Hepatic stellate cell (primary cell): Measurements from ENCODE around the gene STARD4.

Source experiments
- DNase-seq: peaks from one replicate; pipeline ENCODE4 v3.0.0; 2011; ENCODE audit warnings: low spot score

STARD4 gene

GRCh38 chr5:111512375-111513130 lies at the start of gene STARD4:
Gene STARD4 (minus strand): TSS chr5:111512535. CDS start chr5:111507433, 5,102 bp downstream.
- DNase-seq: peak; percentile 91

GRCh38 chr5:111559680-111560079 lies 47.3 kb upstream of the STARD4 start:
- DNase-seq: no peak

GRCh38 chr5:111557686-111558085 lies 45.4 kb upstream of the STARD4 start:
- no peak for DNase-seq

GRCh38 chr5:111557111-111557510 lies 44.8 kb upstream of the STARD4 start:
- no peak for DNase-seq

GRCh38 chr5:111556501-111556900 lies 44.2 kb upstream of the STARD4 start:
- DNase-seq: no peak

- no peak for DNase-seq
Measured at GRCh38 chr5:111555760-111556159, 43.4 kb upstream of the STARD4 start.

- no peak for DNase-seq
Measured at GRCh38 chr5:111553868-111554267, 41.5 kb upstream of the STARD4 start.

GRCh38 chr5:111552896-111553295 lies 40.6 kb upstream of the STARD4 start:
- no peak for DNase-seq

- no peak for DNase-seq
Measured at GRCh38 chr5:111552492-111552891, 40.2 kb upstream of the STARD4 start.

GRCh38 chr5:111551569-111552275 lies 39.4 kb upstream of the STARD4 start:
- DNase-seq: no peak

- no peak for DNase-seq
Measured at GRCh38 chr5:111551161-111551560, 38.8 kb upstream of the STARD4 start.

- peak; percentile 59 for DNase-seq
Measured at GRCh38 chr5:111550282-111551020, 38.1 kb upstream of the STARD4 start.

- DNase-seq: no peak
Measured at GRCh38 chr5:111548992-111549649, 36.8 kb upstream of the STARD4 start.

GRCh38 chr5:111548348-111548950 lies 36.1 kb upstream of the STARD4 start:
- DNase-seq: no peak

- DNase-seq: no peak
Measured at GRCh38 chr5:111545031-111545430, 32.7 kb upstream of the STARD4 start.

GRCh38 chr5:111537141-111538024 lies 25.0 kb upstream of the STARD4 start:
- no peak for DNase-seq

- DNase-seq: no peak
Measured at GRCh38 chr5:111535879-111536549, 23.7 kb upstream of the STARD4 start.

- DNase-seq: no peak
Measured at GRCh38 chr5:111532886-111533582, 20.7 kb upstream of the STARD4 start.

- DNase-seq: no peak
Measured at GRCh38 chr5:111530298-111530740, 18.0 kb upstream of the STARD4 start.

- no peak for DNase-seq
Measured at GRCh38 chr5:111528056-111528455, 15.7 kb upstream of the STARD4 start.
